Measurements from ENCODE around the gene TLCD1.
A peak's percentile ranks its signal among the peaks of the same experiment; 100 is the strongest.

TLCD1 gene

GRCh38 chr17:28717578-28718332 lies 8.3 kb downstream of the TLCD1 start, which contains the start of gene RAB34:
Gene RAB34 (minus strand): TSS chr17:28717868. CDS start chr17:28717266, 602 bp downstream.
- peak; percentile 90 for DNase-seq (ENCODE audit: low read depth, low spot score)
- H3K4me3 ChIP-seq (ENCODE audit: low read depth, low read length), result peak within 1 kb of the TSS; percentile 64
- in situ Hi-C loops (cut with HindIII; ENCODE audit: low sequenced_read_pairs), result no loop called here
- TF ChIP-seq CTCF (IDR thresholded peaks at IDR 0.05; ENCODE audit: low read depth, low read length), result peak; percentile 30

- peak; percentile 50 for DNase-seq (ENCODE audit: low read depth, low spot score)
- in situ Hi-C loops (cut with HindIII; ENCODE audit: low sequenced_read_pairs), result no loop called here
- H3K4me3 ChIP-seq (ENCODE audit: low read depth, low read length), result peak overlapping the region; percentile 64
Observed at GRCh38 chr17:28716740-28717577, 9.1 kb downstream of the TLCD1 start.

GRCh38 chr17:28715217-28715616 lies 10.8 kb downstream of the TLCD1 start:
- H3K4me3 ChIP-seq (ENCODE audit: low read depth, low read length), result no peak overlapping the region
- no peak for DNase-seq (ENCODE audit: low read depth, low spot score)
- TF ChIP-seq CTCF (IDR thresholded peaks at IDR 0.05; ENCODE audit: low read depth, low read length), result no peak
- in situ Hi-C loops (cut with HindIII; ENCODE audit: low sequenced_read_pairs), result no loop called here

More at GRCh38 chr17:28716740-28717577, 9.1 kb downstream of the TLCD1 start:
- TF ChIP-seq CTCF (IDR thresholded peaks at IDR 0.05; ENCODE audit: low read depth, low read length), result no peak

GRCh38 chr17:28714281-28714680 lies 11.8 kb downstream of the TLCD1 start:
- H3K4me3 ChIP-seq (ENCODE audit: low read depth, low read length), result no peak overlapping the region
- TF ChIP-seq CTCF (IDR thresholded peaks at IDR 0.05; ENCODE audit: low read depth, low read length), result no peak
- in situ Hi-C loops (cut with HindIII; ENCODE audit: low sequenced_read_pairs), result no loop called here
- DNase-seq (ENCODE audit: low read depth, low spot score), result no peak

- no peak overlapping the region for H3K4me3 ChIP-seq (ENCODE audit: low read depth, low read length)
- in situ Hi-C loops (cut with HindIII; ENCODE audit: low sequenced_read_pairs), result no loop called here
- DNase-seq (ENCODE audit: low read depth, low spot score), result no peak
- TF ChIP-seq CTCF (IDR thresholded peaks at IDR 0.05; ENCODE audit: low read depth, low read length), result no peak
Observed at GRCh38 chr17:28712705-28713415, 13.2 kb downstream of the TLCD1 start.

- H3K4me3 ChIP-seq (ENCODE audit: low read depth, low read length), result no peak overlapping the region
- TF ChIP-seq CTCF (IDR thresholded peaks at IDR 0.05; ENCODE audit: low read depth, low read length), result no peak
- no peak for DNase-seq (ENCODE audit: low read depth, low spot score)
- in situ Hi-C loops (cut with HindIII; ENCODE audit: low sequenced_read_pairs), result no loop called here
Observed at GRCh38 chr17:28712032-28712704, 13.9 kb downstream of the TLCD1 start.
